Measurements from ENCODE around the gene TMEM145. TPM values are rescaled to one million over a fixed set of nuclear protein-coding genes. Genes with fewer than 3 reads are reported as not detected.
A peak's percentile ranks its signal among the peaks of the same experiment; 100 is the strongest.
"Not testable (repeated sequence)": the region's sequence is repeated elsewhere in the genome, so short reads cannot be mapped to it uniquely, and the experiment has no call there.

The TMEM145 gene
- 1.1 TPM for polyA plus RNA-seq (2013, experiment 1 of 2)
- 2.7 TPM for polyA plus RNA-seq (2013, experiment 2 of 2)

DNA sequence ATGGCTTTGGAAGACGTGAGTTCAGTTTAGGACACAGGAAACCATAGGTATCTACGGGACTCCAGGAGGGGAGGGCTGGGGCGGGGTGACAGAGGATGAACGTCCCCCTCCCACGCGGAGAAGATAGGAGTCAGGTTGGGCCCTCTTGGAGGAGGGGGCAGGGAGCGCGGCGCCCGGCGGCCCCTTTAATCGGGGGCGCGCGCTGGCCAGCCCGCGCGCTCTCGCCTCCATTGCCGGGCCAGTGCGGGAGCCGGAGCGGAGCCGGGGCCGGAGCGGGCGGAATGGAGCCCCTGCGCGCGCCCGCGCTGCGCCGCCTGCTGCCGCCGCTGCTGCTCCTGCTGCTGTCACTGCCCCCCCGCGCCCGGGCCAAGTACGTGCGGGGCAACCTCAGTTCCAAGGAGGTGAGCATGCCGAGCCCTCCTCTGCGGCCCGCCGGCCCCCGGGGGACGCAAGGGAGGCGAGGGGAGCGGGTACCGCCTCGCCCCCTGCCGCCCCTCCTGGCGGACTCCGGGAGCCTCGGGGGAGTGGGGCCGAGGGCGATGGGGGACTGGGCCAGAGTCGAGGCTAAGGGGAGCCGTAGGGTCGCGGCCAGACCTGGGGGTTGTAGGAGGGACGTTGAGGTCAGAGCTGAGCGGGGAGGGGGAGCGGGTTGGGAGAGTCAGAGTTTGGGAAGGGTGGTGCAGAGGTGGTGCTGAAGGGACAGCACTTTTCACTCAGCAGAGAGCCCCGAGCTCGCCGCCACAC lies at the start of gene TMEM145:
Gene TMEM145, plus strand, starts transcription at position 214 of the 744 bp plus-strand sequence. Its CDS starts 68 bp downstream, at position 282.
- H3K9ac ChIP-seq (ENCODE audit: low read depth, low read length), result peak within 1 kb of the TSS; percentile 19; the same call in 1 of the 2 replicates

DNA sequence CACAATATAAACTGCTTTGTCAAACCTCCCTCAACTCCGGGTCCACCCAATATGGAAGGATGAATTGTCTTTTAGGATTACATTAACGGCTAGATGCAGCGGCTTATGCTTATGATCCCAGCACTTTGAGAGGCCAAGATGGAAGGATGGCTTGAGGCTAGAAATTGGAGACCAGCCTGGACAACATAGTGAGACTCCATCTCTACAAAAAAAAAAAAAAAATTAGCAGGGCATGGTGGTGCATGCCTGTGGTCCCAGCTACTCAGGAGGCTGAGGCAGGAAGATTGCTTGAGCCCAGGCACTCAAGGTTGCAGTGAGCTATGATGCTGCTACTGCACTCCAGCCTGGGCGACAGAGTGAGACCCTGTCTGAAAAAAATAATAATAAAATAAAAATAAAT lies 47.0 kb upstream of the TMEM145 start:
- H3K9ac ChIP-seq (ENCODE audit: low read depth, low read length); H3K27ac ChIP-seq (ENCODE audit: low read depth, low read length); H3K27me3 ChIP-seq (ENCODE audit: insufficient read depth, low read length); H3K4me3 ChIP-seq (ENCODE audit: low read length); H3K36me3 ChIP-seq (ENCODE audit: insufficient read depth, low read length); H3K9me3 ChIP-seq (ENCODE audit: insufficient read depth, low read depth, low read length): not testable (repeated sequence)
- H3K4me1 ChIP-seq (ENCODE audit: insufficient read depth, low read length), result peaks cover 13% of the 10 kb centered on the region; the same call in 1 of the 2 replicates
- WGBS, result 96% methylated on average over 3 of the region's 4 CpGs

More for the DNA sequence above, at the start of gene TMEM145:
- H3K4me1 ChIP-seq (ENCODE audit: insufficient read depth, low read length), result no peaks in the 10 kb centered on the region
- H3K4me3 ChIP-seq (ENCODE audit: low read length), result peak within 1 kb of the TSS; percentile 67
- no peaks in the 10 kb centered on the region for H3K36me3 ChIP-seq (ENCODE audit: insufficient read depth, low read length)
- WGBS, result 1% methylated on average over 67 of the region's 67 CpGs
- H3K27me3 ChIP-seq (ENCODE audit: insufficient read depth, low read length), result peaks cover 25% of the 10 kb centered on the region
- H3K27ac ChIP-seq (ENCODE audit: low read depth, low read length), result no peak within 1 kb of the TSS
- H3K9me3 ChIP-seq (ENCODE audit: insufficient read depth, low read depth, low read length), result no peaks in the 10 kb centered on the region

DNA sequence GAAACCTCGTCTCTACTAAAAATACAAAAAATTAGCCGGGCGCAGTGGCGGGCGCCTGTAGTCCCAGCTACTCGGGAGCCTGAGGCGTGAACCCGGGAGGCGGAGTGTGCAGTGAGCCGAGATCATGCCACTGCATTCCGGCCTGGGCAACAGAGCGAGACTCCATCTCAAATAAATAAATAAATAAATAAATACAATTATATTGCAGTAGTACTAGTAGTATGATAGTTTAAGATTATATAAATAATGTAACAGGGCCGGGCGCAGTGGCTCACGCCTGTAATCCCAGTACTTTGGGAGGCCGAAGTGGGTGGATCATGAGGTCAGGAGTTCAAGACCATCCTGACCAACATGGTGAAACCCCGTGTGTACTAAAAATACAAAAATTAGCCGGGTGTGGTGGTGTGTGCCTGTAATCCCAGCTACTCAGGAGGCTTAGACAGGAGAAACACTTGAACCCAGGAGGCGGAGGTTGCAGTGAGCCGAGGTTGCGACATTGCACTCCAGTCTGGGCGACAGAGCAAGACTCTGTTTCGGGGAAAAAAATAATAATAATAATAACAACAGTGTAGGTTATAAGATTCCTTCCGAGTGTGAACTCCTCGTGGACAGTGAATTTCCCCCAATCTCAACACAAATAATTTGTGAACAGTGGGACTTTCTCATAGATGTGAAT lies 46.0 kb upstream of the TMEM145 start:
- H3K27ac ChIP-seq (ENCODE audit: low read depth, low read length); H3K9me3 ChIP-seq (ENCODE audit: insufficient read depth, low read depth, low read length); H3K27me3 ChIP-seq (ENCODE audit: insufficient read depth, low read length); H3K36me3 ChIP-seq (ENCODE audit: insufficient read depth, low read length); H3K9ac ChIP-seq (ENCODE audit: low read depth, low read length): not testable (repeated sequence)
- Histone ChIP-seq H3K4me3 (ENCODE audit: low read length) (peak overlapping the region; percentile 84), H3K4me1 (ENCODE audit: insufficient read depth, low read length) (peaks cover 13% of the 10 kb centered on the region; the same call in 1 of the 2 replicates)
- WGBS, result 94% methylated on average over 20 of the region's 25 CpGs

DNA sequence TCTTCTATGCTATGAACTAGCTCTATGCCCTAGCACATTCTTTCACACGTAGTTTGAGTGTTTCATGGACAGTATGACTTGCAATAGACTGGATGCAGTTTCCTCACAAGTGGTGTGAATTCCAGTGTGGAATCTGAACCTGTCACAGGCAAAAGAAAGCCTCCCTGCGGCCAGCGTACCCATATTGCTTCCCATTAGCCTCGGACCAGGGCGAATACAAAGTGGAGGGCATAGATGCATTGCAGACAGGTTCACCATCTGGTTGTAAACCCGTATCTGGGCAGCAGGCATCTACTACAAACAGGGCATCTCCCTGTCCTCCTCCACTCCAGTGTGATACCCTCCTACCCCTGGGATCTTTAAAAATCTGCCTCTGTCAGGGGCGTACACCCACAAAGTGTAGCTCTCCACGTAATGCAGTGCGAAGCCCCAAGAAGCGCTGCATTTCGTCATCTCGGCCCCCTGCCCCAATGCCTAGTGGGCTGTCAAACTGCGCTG lies 45.4 kb upstream of the TMEM145 start:
- H3K27ac ChIP-seq (ENCODE audit: low read depth, low read length), result no peak overlapping the region
- H3K9ac ChIP-seq (ENCODE audit: low read depth, low read length), result peak overlapping the region; percentile 54
- 14% methylated on average over 13 of the region's 13 CpGs for WGBS

DNA sequence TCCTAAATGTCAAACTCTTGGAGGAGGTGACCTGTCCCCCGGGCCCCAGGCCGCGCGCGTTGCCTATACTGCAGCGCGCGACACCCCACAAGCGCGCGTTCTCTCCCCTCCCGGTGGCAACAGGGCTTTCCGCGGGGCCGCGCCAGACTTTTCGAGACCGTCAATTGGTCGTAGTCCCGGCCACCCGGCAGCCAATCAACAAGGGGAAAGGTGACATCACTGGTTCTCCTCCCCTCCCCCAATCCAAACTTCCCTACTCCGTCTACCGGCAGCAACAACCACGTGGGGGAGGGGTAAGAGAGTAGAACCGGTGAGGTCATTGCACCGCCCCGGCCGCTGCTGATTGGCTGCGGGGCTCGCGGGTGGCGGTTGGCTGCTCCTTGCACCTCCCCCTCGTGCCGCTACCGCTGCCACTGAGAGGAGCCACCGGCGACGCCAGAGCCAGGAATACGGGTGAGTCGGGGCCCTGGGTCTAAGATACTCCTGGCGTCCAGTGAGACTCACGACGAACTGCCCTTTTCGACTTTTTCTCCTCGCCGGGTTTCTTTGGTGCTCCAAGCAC lies 44.9 kb upstream of the TMEM145 start:
- Histone ChIP-seq H3K9me3 (ENCODE audit: insufficient read depth, low read depth, low read length) (no peaks in the 10 kb centered on the region), H3K27ac (ENCODE audit: low read depth, low read length) (peak overlapping the region; percentile 97), H3K9ac (ENCODE audit: low read depth, low read length) (peak overlapping the region; percentile 95), H3K4me1 (ENCODE audit: insufficient read depth, low read length) (peaks cover 13% of the 10 kb centered on the region; the same call in 1 of the 2 replicates), H3K4me3 (ENCODE audit: low read length) (peak overlapping the region; percentile 84), H3K36me3 (ENCODE audit: insufficient read depth, low read length) (peaks cover 3% of the 10 kb centered on the region; the same call in 1 of the 2 replicates), H3K27me3 (ENCODE audit: insufficient read depth, low read length) (no peaks in the 10 kb centered on the region)
- under 1% methylated on average over 44 of the region's 46 CpGs for WGBS

More for the DNA sequence above, 45.4 kb upstream of the TMEM145 start:
- Histone ChIP-seq H3K27me3 (ENCODE audit: insufficient read depth, low read length) (no peaks in the 10 kb centered on the region), H3K4me1 (ENCODE audit: insufficient read depth, low read length) (peaks cover 13% of the 10 kb centered on the region; the same call in 1 of the 2 replicates), H3K9me3 (ENCODE audit: insufficient read depth, low read depth, low read length) (no peaks in the 10 kb centered on the region), H3K36me3 (ENCODE audit: insufficient read depth, low read length) (no peaks in the 10 kb centered on the region), H3K4me3 (ENCODE audit: low read length) (peak overlapping the region; percentile 84)

DNA sequence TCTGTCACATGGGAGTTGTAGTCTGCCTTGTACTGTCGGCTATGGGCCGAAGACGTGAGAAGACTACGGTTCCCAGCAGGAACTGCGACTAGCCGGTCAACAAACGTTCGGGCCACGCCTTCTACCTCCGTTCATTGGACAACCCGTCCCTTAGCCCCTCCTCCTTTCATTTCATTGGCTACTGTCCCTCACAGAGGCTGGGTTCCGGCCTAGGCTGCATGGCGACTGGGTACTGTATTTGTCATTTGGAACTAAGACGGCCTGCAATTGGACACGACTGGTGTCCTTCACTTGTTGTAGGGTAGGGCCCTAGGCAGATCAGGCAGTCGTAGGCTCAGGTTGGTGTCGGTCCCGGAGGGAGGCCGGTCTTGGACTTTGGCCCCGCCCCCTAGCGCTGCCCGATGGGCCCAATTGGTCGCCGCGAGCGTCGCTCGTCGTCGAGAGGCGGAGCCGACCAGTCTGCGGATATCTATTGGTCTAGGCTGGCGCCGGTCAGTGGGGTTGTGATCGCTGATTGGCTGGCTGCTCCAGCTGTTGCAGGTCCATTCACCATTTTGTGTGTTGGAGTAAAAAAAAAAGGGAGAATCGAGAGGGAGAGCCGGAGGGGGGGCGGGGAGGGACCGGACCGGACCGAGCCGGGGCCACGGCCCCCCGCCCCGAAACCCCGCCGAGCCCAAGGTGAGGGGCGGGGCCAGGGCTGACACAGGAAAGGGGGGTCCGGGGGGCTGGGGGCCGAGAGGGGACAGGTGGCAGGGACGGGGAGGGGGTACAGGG lies 44.2 kb upstream of the TMEM145 start, which contains the start of gene CIC:
Gene CIC, plus strand, starts transcription at position 549 of the 774 bp plus-strand sequence. CDS start 2,532 bp downstream, outside the sequence.
- WGBS, result under 1% methylated on average over 52 of the region's 52 CpGs
- Histone ChIP-seq H3K27me3 (ENCODE audit: insufficient read depth, low read length) (no peaks in the 10 kb centered on the region), H3K27ac (ENCODE audit: low read depth, low read length) (peak within 1 kb of the TSS; percentile 97), H3K9ac (ENCODE audit: low read depth, low read length) (peak within 1 kb of the TSS; percentile 95), H3K4me1 (ENCODE audit: insufficient read depth, low read length) (peaks cover 13% of the 10 kb centered on the region; the same call in 1 of the 2 replicates), H3K36me3 (ENCODE audit: insufficient read depth, low read length) (peaks cover 5% of the 10 kb centered on the region; the same call in 1 of the 2 replicates), H3K9me3 (ENCODE audit: insufficient read depth, low read depth, low read length) (no peaks in the 10 kb centered on the region), H3K4me3 (ENCODE audit: low read length) (peak within 1 kb of the TSS; percentile 84)

DNA sequence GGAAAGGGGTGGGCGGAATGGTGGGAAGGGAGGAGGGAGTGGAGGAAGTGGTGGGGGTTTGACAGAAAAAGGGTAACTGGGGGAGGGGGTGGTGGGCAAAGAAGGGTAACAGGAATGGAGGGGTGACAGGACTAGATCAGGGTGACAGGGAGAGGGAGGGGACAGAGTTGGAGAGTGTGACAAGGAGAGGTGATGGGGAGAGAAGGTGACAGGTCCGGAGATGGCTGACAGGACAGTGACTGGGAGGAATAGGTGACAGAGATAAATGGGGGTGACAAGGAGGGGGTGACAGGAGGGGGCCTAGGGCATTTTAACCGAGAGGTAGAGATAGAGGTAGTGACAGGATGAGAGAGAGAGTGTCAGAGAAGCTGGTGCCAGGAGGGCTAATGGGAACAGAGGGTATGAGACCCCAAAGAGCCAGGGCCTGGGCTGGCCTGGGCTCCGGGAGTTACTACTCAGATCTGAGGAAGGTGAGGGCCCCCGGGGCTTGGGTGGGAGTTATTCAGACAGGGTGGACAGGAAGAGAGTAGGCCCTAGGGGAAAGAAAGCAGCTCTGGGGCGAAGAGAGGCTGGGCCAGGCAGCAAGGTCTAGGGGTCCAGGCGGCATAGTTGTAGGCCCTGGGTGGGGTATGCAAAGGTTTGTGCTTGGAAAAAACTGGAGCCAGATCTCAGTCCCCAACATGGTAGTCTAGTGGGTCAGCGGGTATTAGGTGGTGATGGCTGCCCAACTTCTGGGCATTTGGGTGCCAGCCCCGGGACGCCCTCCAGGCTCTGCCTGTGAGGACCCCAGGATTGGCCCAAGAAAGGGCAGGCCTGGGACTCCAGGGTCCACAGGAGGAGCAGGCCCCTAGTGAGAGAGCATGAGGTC lies 43.4 kb upstream of the TMEM145 start:
- 65% methylated on average over 10 of the region's 10 CpGs for WGBS
- Histone ChIP-seq H3K27me3 (ENCODE audit: insufficient read depth, low read length) (no peaks in the 10 kb centered on the region), H3K36me3 (ENCODE audit: insufficient read depth, low read length) (peaks cover 12% of the 10 kb centered on the region), H3K27ac (ENCODE audit: low read depth, low read length) (peak overlapping the region; percentile 17; the same call in 1 of the 2 replicates), H3K9me3 (ENCODE audit: insufficient read depth, low read depth, low read length) (no peaks in the 10 kb centered on the region), H3K4me1 (ENCODE audit: insufficient read depth, low read length) (peaks cover 13% of the 10 kb centered on the region; the same call in 1 of the 2 replicates), H3K9ac (ENCODE audit: low read depth, low read length) (peak overlapping the region; percentile 5; the same call in 1 of the 2 replicates), H3K4me3 (ENCODE audit: low read length) (peak overlapping the region; percentile 84)

DNA sequence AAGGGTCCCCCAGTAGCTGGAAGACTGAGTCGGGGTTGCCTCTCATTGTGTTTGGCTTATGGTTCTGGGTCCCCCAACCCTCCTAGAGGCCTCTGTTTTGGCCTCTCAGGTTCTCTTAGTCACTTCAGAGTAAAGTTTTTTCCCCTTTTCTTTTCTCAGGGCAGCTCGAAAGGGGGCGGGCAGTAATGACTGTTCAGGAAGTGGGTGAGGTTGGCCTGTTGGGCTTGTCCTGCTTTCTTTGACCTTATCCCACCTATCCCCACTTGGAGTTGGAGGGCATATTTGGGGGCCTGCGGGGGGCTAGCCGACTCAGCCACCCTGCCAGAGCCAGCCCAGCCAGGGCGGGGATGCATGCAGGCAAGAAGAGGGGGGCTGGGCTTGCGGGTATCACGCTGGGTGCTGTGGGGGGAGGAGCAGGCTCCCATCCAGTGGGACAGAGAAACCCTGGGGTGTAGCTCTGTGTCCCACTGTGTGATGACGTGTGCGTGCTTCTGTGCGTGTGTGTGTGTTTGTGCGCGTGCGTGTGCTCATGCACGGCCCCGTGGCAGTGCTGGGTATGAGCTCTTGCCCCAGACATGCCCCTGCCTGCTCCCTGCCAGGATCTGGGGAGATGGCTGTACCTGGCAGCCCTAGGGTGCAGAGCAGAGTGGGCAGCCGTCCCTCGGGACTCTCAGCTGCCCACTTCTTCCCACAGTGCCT lies 42.6 kb upstream of the TMEM145 start:
- Histone ChIP-seq H3K9ac (ENCODE audit: low read depth, low read length) (peak overlapping the region; percentile 5; the same call in 1 of the 2 replicates), H3K27me3 (ENCODE audit: insufficient read depth, low read length) (no peaks in the 10 kb centered on the region), H3K27ac (ENCODE audit: low read depth, low read length) (peak overlapping the region; percentile 17; the same call in 1 of the 2 replicates), H3K4me3 (ENCODE audit: low read length) (peak overlapping the region; percentile 84), H3K4me1 (ENCODE audit: insufficient read depth, low read length) (peaks cover 13% of the 10 kb centered on the region; the same call in 1 of the 2 replicates), H3K36me3 (ENCODE audit: insufficient read depth, low read length) (peaks cover 15% of the 10 kb centered on the region), H3K9me3 (ENCODE audit: insufficient read depth, low read depth, low read length) (no peaks in the 10 kb centered on the region)
- 78% methylated on average over 16 of the region's 18 CpGs for WGBS

DNA sequence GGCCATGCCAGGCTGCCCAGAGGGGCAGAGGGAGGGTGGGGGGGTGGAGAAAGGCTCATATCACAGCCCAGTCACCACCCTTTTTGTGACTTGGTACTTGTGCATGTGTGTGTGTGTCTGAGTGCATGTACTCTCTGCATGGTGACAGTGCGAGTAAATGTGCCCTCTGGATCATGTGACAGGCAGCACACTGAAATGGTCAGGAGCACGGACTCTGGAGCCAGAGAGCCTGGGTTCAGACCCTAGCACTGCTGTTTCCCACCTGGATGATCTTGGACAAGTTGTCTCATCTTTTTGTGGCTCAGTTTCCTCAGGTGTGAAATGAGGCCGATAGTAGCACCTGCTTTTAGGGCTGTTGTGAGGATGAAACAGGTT lies 42.1 kb upstream of the TMEM145 start:
- Histone ChIP-seq H3K27ac (ENCODE audit: low read depth, low read length) (no peak overlapping the region), H3K4me3 (ENCODE audit: low read length) (no peak overlapping the region), H3K4me1 (ENCODE audit: insufficient read depth, low read length) (peaks cover 13% of the 10 kb centered on the region; the same call in 1 of the 2 replicates), H3K9me3 (ENCODE audit: insufficient read depth, low read depth, low read length) (no peaks in the 10 kb centered on the region), H3K27me3 (ENCODE audit: insufficient read depth, low read length) (no peaks in the 10 kb centered on the region), H3K36me3 (ENCODE audit: insufficient read depth, low read length) (peaks cover 15% of the 10 kb centered on the region), H3K9ac (ENCODE audit: low read depth, low read length) (no peak overlapping the region)
- WGBS, result 91% methylated on average over 3 of the region's 3 CpGs

Data from HUES64 (cell line).